Astrocyte of the cerebellum (primary cell): Measurements from ENCODE around the gene PIANP.

Experiments used
- DNase-seq: peaks from one replicate; pipeline ENCODE4 v3.0.0-alpha.2; 2011; ENCODE audit warnings: low read depth
- H3K4me3 ChIP-seq: 2 replicates; pipeline ENCODE4 v1.5.1; 2011; ENCODE audit warnings: mild to moderate bottlenecking, low read depth, low read length, moderate library complexity
- in situ Hi-C: cut with HindIII; loops from 2 replicates; pipeline ENCODE4 v1.10.0; 2017; ENCODE audit warnings: low sequenced_read_pairs
- TF ChIP-seq, protein P1 (sequence below): IDR thresholded peaks from 2 replicates; pipeline ENCODE4 v1.5.1; 2012; ENCODE audit warnings: low read length, low read depth, moderate library complexity, mild to moderate bottlenecking; ENCODE audit errors: missing control alignments

The PIANP gene

DNA sequence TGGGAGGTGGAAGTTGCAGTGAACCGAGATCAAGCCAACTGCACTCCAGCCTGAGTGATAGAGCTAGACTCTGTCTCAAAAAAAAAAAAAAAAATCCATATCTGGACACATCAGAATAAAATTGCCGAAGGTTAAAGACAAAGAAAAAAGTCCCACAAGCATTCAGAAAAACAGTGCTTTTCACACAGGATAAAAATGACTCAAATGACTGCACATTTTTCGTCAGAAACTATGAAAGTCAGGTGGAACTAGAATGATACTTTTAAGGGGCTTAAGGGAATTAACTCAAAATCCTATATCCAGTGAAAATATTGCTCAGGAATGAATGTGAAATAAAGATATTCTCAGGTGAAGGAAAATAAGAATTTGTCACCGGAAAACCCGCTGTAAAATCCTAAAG lies 36.1 kb upstream of the PIANP start:
- TF ChIP-seq, protein P1, sequence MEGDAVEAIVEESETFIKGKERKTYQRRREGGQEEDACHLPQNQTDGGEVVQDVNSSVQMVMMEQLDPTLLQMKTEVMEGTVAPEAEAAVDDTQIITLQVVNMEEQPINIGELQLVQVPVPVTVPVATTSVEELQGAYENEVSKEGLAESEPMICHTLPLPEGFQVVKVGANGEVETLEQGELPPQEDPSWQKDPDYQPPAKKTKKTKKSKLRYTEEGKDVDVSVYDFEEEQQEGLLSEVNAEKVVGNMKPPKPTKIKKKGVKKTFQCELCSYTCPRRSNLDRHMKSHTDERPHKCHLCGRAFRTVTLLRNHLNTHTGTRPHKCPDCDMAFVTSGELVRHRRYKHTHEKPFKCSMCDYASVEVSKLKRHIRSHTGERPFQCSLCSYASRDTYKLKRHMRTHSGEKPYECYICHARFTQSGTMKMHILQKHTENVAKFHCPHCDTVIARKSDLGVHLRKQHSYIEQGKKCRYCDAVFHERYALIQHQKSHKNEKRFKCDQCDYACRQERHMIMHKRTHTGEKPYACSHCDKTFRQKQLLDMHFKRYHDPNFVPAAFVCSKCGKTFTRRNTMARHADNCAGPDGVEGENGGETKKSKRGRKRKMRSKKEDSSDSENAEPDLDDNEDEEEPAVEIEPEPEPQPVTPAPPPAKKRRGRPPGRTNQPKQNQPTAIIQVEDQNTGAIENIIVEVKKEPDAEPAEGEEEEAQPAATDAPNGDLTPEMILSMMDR = no peak
- in situ Hi-C loops = no loop called here
- H3K4me3 ChIP-seq = no peak overlapping the region
- DNase-seq = no peak

DNA sequence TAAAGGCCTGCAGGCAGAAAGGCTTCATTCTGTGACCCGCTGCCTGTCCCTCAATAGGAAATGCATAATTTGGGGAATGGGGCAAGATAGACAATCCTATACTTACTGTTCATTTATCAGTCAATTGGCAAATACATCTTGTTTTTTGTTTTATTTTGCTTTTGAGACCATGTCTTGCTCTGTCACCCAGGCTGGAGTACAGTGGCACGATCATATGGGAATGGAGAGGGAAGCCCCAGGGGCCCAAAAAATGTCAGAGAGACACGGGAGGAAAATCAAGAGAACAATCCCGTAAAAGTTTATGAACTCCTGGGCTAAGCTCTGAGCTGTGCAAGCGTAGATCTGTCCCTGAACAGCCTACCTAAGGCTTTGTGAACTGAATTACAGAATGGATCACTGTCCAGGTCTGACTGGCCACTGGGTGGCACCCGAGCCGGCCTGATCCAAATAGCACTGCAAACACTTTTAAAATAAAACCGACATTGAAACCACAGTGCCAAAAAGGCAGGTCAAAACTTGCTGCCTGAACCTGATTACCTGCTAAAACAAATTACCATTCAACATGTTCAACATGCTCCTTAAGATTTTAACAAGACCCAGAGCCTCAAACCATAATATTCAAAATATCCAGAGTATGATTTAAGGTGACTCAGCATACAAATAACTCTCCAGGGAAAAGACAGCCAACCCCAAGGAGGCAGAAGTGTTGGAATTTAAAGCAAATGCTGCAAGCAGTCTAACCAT lies 35.0 kb upstream of the PIANP start:
- DNase-seq = no peak
- no peak overlapping the region for H3K4me3 ChIP-seq
- in situ Hi-C loops = no loop called here
- TF ChIP-seq, protein P1 = peak; percentile 78

DNA sequence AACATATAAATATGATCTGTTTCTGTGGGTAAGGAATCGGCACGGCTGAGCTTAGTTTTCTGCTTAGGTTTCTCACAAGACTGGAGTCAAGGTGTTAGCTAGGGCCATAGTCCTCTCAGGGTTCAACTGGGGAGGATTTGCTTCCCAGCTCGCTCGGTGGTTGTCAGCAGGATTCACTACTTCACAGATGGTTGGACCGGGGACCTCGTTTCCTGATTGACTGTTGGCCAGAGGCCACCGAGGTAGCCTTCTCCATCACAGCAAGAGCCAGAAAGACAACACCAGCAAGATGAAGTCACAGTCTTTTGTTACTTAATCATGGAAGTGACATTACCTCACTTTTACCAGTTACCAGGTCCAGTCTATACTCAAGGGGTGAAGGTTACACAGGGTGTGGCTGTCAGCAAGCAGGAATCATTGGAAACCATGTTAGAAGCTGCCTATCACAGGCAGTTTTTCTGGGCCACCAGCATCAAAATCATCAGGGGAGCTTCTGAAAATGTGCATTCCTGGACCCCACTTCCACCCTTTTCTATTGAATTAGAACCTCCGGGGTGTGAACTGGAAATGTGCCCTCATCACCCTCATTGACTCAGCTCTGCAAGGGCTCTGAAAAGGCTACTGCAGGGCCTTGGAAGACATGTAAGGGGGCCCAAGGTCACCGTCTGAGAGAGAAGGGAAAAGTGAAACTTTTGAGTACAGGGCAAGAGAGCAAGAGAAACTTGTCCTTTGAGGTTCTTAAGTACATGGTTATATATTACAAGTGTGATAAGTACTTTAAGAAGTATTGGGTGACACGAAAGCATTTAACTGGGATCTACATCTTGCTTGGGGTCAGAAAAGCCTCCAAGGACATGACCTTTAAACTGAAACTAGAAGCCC lies 34.1 kb upstream of the PIANP start:
- TF ChIP-seq, protein P1 = no peak
- DNase-seq = no peak
- in situ Hi-C loops = loop anchor here (5.0 kb wide), 1 partner anchor 67 kb away; no protein-coding TSS in a partner anchor
- no peak overlapping the region for H3K4me3 ChIP-seq

DNA sequence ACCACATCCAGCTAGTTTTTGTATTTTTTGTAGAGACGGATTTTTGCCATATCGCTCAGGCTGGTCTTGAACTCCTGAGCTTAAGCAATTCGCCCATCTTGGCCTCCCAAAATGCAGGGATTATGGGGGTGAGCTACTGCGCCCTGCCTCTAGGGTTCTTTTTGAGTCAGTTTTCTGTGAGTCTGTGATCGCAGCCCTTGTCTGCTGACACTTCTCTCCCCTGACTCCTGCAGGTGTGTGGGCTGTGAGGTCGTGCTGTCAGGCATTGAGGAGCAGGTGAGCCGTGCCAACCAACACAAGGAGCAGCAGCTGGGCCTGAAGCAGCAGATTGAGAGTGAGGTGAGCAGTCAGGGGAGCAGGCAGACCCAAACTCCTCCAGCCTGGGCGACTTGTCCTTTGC lies 29.6 kb upstream of the PIANP start:
- in situ Hi-C loops = loop anchor here (5.0 kb wide), 1 partner anchor 63 kb away; no protein-coding TSS in a partner anchor
- TF ChIP-seq, protein P1 = no peak
- no peak for DNase-seq
- H3K4me3 ChIP-seq = no peak overlapping the region

DNA sequence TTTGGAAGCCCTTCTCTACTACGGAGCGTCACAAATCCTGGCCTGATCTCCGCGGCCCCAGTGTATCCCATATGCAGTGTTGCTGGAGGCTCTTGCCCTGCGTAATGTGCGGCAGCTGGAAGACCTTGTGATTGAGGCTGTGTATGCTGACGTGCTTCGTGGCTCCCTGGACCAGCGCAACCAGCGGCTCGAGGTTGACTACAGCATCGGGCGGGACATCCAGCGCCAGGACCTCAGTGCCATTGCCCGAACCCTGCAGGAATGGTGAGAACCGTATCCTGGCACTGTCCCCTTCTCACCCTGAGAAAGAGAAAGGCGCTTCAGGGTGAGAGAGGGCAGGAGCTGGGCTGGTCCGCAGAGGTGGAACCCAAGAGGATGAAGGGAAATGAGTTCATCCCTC lies 28.6 kb upstream of the PIANP start:
- in situ Hi-C loops = loop anchor here (5.0 kb wide), 1 partner anchor 68 kb away; no protein-coding TSS in a partner anchor
- no peak for DNase-seq

DNA sequence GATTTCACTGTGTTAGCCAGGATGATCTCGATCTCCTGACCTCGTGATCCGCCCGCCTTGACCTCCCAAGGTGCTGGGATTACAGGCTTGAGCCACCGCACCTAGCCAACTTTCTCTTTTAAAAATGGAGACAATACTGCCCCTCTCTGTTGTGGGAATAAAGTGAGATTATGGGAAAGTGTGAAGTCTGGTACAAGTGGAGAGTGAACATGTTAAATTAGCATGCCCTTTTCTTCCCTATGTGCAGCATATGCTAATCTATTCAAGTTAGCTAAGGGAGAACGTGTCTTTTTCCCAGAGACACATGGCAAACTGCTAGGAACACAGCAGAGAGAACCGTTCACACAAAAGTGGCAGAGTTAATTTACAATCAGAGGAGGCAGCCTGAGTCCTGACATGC lies 24.7 kb upstream of the PIANP start:
- TF ChIP-seq, protein P1 = no peak
- H3K4me3 ChIP-seq = no peak overlapping the region
- in situ Hi-C loops = loop anchor here (5.0 kb wide), 1 partner anchor 72 kb away; no protein-coding TSS in a partner anchor
- no peak for DNase-seq

More for the DNA sequence above, 28.6 kb upstream of the PIANP start:
- TF ChIP-seq, protein P1 = no peak
- H3K4me3 ChIP-seq = no peak overlapping the region
